WTC11 (cell line): ENCODE results near the gene TRMT1L. TPM values are rescaled to one million over a fixed set of nuclear protein-coding genes. Genes with fewer than 3 reads are reported as not detected.

ENCODE experiments used
- STAT6 ChIP-seq: sonication (generic); formaldehyde crosslinking; conservative IDR thresholded peaks from 2 replicates; pipeline ENCODE4 v1.8.1; 2023; ENCODE audit warnings: mild to moderate bottlenecking, low read depth, missing genetic modification reagents, moderate library complexity
- total RNA-seq: library from RNA; stranded (reverse); gene quantifications from 3 replicates; pipeline ENCODE4 v1.2.3, GENCODE V29; 2021

Gene TRMT1L
- total RNA-seq, 1 experiment from 2014 or later: 24.7 TPM

- no peak for TF ChIP-seq STAT6
Observed at GRCh38 chr1:185068341-185068740, 88.4 kb downstream of the TRMT1L start (continued).

Other genes with a start within 250 kb of the TRMT1L start
- gene NIBAN1, start 182.4 kb downstream of the TRMT1L start, total RNA-seq: 5.0 to 8.1 TPM (median 5.2 TPM) in 3 replicates
- 37.3 to 47.8 TPM (median 45.2 TPM) in 3 replicates for gene RNF2, start 111.4 kb downstream of the TRMT1L start, total RNA-seq
- 5.4 to 5.8 TPM (median 5.5 TPM) in 3 replicates for gene SWT1, start 214 bp upstream of the TRMT1L start, total RNA-seq
- 141 to 159 TPM (median 141 TPM) in 3 replicates for gene IVNS1ABP, start 160.3 kb upstream of the TRMT1L start, total RNA-seq